GM18951 (cell line): Measurements from ENCODE around the gene TMIGD2.
"Not testable (repeated sequence)": the region's sequence is repeated elsewhere in the genome, so short reads cannot be mapped to it uniquely, and the experiment has no call there.

Source experiments
- POLR2A ChIP-seq: IDR thresholded peaks from 4 replicates; pipeline ENCODE4 v1.6.1; 2011; ENCODE audit warnings: mild to moderate bottlenecking; ENCODE audit not compliant: insufficient read length, insufficient read depth; ENCODE audit errors: extremely low read depth
- in situ Hi-C: fragments of 300-500 bp; cut with MboI; formaldehyde crosslinking; loops from one replicate; pipeline ENCODE4 v1.12.0; 2022; ENCODE audit warnings: low sequenced_read_pairs, mixed read lengths, inconsistent platforms; ENCODE audit not compliant: unreplicated experiment

Gene TMIGD2

DNA sequence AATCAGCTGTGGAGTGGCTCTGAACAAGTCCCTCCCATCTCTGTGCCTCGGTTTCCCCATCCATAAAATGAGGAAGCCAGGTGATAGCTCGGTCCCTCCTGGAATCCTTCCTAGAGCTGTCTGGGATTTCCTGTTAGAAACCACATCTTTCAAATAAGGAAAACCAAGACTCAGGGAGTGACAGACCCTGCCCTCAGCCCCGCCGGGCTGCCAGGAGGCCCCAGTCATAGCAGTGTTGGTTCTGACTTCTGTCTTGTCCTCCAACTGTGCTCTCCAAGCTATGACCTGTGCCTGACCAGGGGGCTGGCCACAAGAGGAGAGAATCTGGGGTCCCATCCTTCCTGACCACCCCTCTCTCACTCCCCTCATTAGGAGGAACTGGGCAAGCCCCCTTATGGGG, 24.2 kb downstream of the TMIGD2 start:
- no peak for TF ChIP-seq POLR2A
- in situ Hi-C loops = no loop called here

DNA sequence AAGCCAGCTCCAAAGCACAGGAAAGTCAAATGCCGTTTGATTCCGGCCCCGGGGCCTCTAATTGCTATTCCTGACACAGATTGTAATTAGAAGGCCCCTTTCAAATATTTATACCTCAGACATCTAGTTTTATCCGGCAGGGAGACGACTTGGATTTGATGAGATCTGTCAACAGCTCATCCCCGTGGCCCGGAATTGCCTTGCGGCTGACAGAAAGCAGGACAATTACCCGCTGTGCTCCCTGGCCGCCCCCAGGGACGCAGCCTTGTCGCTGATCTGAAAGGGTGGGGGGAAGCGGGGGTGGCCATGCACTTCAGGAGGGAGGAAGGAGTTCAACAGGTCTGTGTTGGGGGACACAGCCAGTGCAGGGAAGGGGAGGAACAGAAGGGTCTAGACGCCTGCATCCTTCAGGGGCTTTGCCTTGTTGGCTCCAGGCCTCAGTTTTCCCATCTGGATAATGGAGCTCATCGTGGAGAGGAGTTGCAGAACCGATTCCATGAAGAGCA, 24.9 kb downstream of the TMIGD2 start:
- no peak for TF ChIP-seq POLR2A
- in situ Hi-C loops = no loop called here

DNA sequence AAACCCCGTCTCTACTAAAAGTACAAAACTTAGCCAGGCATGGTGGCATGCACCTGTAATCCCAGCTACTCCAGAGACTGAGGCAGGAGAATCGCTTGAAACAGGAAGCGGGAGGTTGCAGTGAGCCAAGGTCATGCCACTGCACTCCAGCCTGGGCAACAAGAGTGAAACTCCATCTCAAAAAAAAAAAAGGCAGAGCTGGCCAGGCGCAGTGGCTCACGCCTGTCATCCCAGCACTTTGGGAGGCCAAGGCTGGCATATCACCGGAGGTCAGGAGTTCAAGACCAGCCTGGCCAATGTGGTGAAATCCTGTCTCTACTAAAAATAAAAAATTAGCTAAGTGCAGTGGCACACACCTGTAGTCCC, 27.9 kb downstream of the TMIGD2 start:
- in situ Hi-C loops = not testable (repeated sequence)

DNA sequence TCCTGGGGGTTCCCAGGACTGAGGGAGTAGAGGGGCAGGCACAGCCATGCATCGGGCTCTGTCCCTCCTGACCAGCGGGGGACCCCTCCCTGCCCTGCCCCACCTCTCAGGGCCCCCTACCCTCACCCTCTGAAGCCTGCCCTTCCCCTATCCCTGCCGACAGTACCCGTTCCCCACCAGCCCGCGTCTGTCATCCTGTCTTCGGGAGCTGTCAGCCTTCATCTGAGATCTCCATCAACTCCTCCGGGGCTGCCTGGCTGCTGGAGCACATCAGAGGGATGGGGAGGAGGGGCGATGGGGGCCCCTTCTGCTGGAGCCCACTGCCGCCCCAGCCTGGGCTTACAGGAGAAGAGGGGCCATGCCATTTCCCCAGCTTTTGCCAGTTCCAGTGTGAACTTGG, 29.3 kb downstream of the TMIGD2 start:
- in situ Hi-C loops = no loop called here

DNA sequence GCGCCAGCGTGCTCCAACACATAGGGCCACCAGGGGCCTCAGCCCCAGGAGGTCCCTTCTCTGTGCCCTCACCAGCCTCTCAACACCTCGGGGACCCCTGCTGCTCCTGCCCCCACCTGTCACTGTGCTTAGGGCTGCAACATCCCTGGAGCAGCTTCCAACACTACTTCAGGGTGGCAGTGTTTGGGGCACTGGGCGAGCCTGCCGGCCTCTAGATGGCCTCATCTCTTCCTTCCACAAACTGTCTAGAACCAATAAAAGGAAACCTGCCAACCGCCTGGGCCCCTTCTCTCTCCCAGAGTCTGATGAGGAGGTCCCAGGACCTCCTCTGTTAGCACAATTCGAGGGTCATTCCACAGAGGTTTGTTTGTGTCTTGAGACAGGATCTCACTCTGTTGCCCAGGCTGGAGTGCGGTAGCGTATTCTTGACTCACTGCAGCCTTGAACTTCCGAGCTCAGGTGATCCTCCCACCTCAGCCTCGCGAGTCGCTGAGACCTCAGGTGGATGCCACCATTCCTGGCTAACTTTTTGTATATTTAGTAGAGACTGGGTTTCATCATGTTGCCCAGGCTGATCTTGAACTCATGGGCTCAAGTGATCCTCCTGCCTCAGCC, 33.3 kb downstream of the TMIGD2 start:
- TF ChIP-seq POLR2A = no peak
- in situ Hi-C loops = no loop called here

More for the DNA sequence above, 29.3 kb downstream of the TMIGD2 start:
- TF ChIP-seq POLR2A = no peak

DNA sequence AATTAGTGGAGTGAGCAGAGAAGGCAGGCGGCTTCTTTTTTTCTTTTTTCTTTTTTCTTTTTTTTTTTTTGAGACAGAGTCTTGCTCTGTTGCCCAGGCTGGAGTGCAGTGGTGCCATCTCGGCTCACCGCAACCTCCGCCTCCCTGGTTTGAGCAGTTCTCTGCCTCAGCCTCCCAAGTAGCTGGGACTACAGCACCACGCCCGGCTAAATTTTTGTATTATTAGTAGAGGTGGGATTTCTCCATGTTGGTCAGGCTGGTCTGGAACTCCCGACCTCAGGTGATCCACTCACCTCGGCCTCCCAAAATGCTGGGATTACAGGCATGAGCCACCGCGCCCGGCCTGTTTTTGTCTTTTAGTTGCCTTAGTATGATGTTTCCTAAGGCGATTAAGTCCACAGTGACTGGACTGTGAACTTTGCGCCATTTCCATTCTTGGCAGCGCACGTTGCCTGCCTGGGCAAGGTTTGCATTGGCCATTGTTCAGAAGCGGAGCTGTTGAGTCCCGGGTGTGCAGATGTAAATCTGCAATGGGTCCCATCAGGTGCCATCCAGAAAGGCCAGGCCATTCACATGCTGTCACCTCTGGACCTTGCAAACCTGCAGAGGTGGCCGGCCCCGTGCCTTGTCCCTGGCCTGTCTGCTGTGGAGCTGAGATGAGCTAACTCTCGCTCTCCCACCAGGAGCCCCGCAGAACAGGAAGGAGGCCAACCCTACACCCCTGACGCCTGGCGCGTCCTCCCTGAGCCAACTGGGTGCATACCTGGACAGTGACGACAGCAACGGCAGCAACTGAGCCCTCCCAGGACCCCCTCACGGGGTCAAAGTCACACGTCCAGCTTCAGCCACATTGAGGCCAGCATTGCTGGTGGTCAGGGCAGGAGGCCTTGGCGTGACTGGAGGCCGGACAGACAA, 34.0 kb downstream of the TMIGD2 start:
- in situ Hi-C loops = no loop called here
- TF ChIP-seq POLR2A = no peak

DNA sequence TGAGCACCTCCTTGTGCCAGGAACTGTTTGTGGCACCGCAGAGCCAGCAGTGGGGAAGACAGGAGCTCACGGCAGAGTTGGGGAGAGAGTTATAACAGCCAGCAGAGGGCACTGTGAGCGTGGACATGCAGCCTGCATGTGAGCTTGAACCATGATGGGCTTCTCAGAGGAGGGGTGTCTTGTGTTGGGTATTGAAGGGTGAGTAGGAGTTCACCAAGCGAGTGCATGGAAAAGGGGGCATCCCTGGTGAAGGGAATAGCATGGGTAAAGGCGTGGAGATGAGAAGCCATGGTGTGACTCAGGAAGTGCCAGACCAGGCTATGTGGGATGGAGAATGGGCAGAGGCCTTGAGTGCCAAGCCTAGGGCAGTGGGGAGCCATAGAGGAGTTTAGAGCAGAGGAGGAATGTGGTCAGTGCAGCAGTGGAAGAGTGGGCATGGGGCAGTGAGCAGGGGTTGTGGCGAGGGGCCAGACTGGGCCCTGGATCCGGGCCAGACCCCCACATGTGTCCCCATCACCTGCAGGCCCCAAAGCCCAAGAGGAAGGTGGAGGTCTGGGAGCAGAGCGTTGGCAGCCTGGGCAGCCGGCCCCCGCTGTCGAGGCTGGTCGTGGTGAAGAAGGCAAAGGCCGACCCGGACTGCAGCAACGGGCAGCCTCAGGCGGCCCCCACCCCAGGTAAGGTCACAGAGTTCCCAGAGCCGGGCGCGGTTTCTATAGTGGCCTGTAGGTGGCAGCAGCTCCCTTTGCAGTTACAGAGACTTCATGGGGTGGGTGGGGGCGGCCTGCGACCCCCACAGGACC, 34.9 kb downstream of the TMIGD2 start:
- in situ Hi-C loops = no loop called here

DNA sequence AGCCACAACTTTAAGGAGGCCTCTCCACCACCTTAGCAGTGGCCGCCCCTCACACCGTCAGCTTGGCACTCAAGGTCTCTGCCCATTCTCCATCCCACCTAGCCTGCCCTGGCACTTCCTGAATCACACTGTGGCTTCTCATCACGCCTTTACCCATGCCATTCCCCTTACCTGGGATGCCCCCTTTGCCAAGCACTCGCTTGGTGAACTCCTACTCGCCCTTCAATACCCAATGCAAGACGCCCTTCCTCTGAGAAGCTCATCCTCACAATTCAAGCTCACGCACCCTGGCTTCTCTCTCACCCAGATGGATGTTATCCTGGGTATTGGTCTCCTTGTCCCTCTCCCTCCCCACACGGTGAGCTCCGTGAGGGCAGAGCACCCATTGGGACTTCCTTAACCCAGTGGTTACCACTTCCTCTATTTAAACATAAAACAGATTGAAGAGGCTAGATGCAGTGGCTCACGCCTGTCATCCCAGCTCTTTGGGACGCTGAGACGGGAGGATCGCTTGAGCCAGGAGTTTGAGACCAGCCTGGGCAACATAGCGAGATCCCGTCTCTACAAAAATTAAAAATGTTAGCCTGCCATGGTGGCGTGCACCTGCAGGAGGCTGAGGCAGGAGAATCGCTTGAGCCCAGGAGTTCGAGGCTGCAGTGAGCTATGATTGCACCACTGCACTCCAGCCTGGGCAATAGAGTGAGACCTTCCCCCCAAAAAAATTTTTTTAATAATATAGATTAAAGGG, 35.8 kb downstream of the TMIGD2 start:
- in situ Hi-C loops = no loop called here

More for the DNA sequence above, 34.9 kb downstream of the TMIGD2 start:
- TF ChIP-seq POLR2A = no peak

DNA sequence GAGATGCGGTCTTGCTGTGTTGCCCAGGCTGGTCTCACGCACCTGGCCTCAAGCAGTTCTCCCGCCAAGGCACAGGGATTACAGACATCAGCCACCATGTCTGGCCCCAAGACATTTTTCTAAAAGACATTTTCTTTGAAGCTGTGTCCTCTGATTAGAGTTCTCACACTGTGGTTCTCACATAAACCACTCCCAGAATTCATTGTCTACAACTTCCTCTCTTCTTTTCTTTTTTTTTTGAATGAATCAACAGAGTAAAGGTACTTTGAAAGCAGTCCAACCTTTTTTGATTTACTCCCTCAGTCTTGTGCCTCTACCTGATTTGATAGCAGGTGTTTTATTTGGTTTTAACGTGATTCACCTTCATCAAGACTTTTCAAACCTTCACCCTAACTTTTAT, 37.4 kb downstream of the TMIGD2 start:
- in situ Hi-C loops = no loop called here
- TF ChIP-seq POLR2A = no peak

More for the DNA sequence above, 35.8 kb downstream of the TMIGD2 start:
- TF ChIP-seq POLR2A = no peak

DNA sequence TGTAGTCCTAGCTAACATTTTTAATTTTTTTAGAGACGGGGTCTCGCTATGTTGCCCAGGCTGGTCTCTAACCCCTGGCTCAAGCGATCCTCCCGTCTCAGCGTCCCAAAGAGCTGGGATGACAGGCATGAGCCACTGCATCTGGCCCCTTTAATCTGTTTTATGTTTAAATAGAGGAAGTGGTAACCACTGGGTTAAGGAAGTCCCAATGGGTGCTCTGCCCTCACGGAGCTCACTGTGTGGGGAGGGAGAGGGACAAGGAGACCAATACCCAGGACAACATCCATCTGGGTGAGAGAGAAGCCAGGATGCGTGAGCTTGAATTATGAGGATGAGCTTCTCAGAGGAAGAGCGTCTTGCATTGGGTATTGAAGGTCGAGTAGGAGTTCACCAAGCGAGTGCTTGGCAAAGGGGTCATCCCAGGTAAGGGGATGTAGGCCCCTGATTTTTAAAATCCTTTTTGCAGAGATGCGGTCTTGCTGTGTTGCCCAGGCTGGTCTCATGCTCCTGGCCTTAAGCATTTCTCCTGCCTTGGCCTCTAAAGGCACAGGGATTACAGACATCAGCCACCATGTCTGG, 41.5 kb downstream of the TMIGD2 start:
- TF ChIP-seq POLR2A = no peak
- in situ Hi-C loops = no loop called here

DNA sequence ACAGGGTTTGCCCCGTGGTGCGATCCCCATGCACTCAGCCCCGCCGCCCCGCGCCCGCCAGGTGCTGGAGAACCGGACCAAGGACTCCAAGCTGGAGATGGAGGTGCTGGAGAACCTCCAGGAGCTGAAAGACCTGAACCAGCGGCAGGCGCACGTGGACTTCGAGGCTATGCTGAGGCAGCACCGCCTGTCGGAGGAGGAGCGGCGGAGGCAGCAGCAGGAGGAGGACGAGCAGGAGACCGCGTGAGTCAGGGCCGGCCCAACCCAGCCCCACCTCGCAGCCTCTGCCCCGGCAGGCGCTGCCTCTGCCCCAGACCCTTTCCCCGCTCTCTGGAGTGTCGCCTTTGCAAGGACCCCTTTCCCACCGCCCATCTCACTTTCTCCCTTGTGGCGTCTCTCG, 44.0 kb downstream of the TMIGD2 start:
- no peak for TF ChIP-seq POLR2A
- in situ Hi-C loops = no loop called here

DNA sequence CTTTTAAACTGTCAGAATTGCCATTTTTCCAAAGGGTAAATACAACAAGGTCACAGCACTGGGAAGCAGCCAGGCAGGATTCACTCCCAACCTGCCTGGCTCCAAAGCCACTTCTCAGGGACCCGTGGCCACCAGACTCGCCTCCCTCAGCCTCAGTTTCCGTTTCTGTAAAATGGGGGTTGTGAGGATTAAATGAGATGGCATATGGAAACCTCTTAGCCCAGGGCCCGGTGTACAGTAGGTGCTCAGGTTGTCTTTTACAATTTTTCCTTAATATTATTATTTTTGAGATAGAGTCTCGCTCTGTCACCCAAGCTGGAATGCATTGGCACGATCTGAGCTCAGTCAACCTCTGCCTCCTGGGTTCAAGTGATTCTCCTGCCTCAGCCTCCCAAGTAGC, 45.2 kb downstream of the TMIGD2 start:
- in situ Hi-C loops = no loop called here
- TF ChIP-seq POLR2A = no peak

DNA sequence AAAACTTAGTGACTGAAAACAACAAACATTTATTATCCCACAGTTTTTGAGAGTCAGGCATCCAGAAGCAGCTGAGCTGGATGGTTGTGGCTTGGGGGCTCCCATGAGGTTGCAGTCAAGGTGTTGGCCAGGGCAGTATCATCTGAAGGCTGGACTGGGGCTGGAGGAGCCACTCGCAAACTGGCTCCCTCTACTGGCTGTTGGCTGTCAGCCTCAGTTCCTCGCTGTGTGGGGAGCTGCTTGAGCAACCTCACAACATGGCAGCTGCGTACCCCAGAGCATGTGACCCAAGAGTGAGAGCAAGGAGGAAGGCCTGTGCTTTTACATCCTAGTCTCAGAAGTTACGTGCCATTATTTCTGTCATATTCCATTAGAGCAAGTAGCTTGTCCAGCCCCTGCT, 45.6 kb downstream of the TMIGD2 start:
- TF ChIP-seq POLR2A = no peak
- in situ Hi-C loops = no loop called here
